Effector memory CD4-positive, alpha-beta T cell (primary cell): ENCODE measurements around the gene KLHDC4.

Experiments
- DNase-seq, 3 donors: peaks; one replicate each; pipeline ENCODE4 v3.0.0-alpha.2; 2020
- H3K27ac ChIP-seq: 2 replicates; pipeline ENCODE4 v1.7.0; 2013; ENCODE audit warnings: mild to moderate bottlenecking, low read length, moderate library complexity; ENCODE audit not compliant: insufficient read depth, poor library complexity, severe bottlenecking
- H3K27me3 ChIP-seq: replicated peaks from 2 replicates; pipeline ENCODE4 v1.7.0; 2013; ENCODE audit warnings: mild to moderate bottlenecking, low read length; ENCODE audit not compliant: insufficient read depth, control insufficient read depth, poor library complexity, severe bottlenecking
- H3K36me3 ChIP-seq: 2 replicates; pipeline ENCODE4 v1.7.0; 2013; ENCODE audit warnings: mild to moderate bottlenecking, low read length, moderate library complexity; ENCODE audit not compliant: control insufficient read depth, insufficient read depth
- H3K4me1 ChIP-seq: 2 replicates; pipeline ENCODE4 v1.7.0; 2013; ENCODE audit warnings: low read length, mild to moderate bottlenecking; ENCODE audit not compliant: control insufficient read depth, insufficient read depth, poor library complexity, severe bottlenecking
- H3K4me3 ChIP-seq: 2 replicates; pipeline ENCODE4 v1.7.0; 2013; ENCODE audit warnings: low read length, low read depth, mild to moderate bottlenecking; ENCODE audit not compliant: insufficient read depth, poor library complexity, severe bottlenecking
- H3K9me3 ChIP-seq: 2 replicates; pipeline ENCODE4 v1.7.0; 2013; ENCODE audit warnings: mild to moderate bottlenecking, low read length, moderate library complexity; ENCODE audit not compliant: control insufficient read depth

The KLHDC4 gene

DNA sequence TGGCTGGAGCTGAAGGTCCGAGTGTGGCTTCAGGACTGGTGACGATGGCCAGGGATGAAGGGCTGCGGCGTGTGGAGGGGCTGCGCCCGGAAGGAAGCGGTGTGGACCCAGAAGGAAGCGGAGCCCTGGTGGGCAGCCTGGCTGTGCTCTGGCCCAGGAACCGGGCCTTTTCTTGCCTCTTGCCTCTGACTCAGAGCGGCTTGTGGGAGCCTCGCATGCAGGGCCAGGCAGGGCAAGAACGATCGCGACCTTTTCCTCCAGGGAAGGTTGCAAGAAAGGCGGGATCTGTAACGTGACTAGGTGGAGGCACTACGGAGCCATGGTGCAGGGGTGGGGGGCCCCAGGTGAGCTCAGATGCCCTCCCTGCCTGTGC, 85.5 kb downstream of the KLHDC4 start:
- Histone ChIP-seq H3K4me3 (no peak overlapping the region), H3K4me1 (no peaks in the 10 kb centered on the region), H3K27me3 (no peaks in the 10 kb centered on the region), H3K36me3 (no peaks in the 10 kb centered on the region), H3K27ac (no peak overlapping the region), H3K9me3 (no peaks in the 10 kb centered on the region)
- no peak for DNase-seq

DNA sequence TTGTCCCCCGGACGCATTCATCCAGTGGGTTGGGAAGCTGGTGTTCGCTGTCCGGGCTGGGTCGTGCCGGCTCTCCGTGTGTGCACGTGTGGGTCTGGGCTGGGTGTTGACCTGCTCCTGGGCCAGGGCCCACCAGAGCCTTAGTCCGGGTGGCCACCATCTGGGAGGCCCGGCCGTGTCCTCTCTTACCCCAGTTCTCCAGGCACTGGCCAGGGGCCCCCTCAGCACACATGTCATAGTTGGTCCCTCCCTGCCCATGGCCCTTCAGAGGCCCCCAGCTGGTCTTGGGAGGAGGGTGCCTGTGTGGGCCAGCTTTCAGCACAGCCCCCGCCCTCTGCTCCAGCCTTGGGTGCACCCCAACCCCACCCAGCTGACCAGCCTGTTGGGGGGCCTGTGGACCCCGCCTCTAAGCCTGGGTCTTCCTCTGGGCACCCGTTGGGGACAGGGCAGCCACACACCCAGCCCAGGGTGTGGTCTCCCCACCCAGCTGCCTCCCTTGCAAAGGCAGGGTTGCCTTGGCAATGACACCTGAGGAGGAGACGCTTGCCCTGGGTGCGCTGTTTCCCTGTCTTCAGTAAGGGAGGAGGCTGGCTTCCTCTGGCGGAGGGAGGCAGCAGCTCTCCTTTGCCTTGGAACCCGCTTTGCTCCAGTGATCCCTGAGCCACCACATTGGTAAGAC, 86.1 kb downstream of the KLHDC4 start:
- no peaks in the 10 kb centered on the region for H3K27me3 ChIP-seq
- no peaks in the 10 kb centered on the region for H3K36me3 ChIP-seq
- no peak for DNase-seq
- no peak overlapping the region for H3K4me3 ChIP-seq
- H3K27ac ChIP-seq = no peak overlapping the region
- no peaks in the 10 kb centered on the region for H3K4me1 ChIP-seq
- no peaks in the 10 kb centered on the region for H3K9me3 ChIP-seq

DNA sequence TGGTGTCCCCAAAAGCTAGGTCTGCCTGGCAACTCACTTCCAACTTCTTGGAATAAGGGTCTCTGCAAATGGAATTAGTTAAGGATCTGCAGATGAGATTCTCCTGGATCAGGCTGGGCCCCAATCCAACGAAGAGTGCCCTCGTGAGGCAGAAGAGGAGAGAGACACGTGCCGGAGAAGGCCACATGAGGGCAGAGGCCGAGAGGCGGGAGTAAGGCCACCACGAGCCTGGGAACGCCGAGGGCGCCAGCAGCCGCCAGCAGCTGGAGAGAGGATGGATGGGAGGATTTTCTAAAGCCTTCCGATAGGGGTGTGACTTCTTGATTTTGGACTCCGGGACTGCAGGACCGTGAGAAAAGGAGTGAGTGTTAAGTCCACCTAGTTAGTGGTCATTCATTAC, 87.2 kb downstream of the KLHDC4 start:
- H3K9me3 ChIP-seq = no peaks in the 10 kb centered on the region
- H3K36me3 ChIP-seq = no peaks in the 10 kb centered on the region
- no peak overlapping the region for H3K27ac ChIP-seq
- no peaks in the 10 kb centered on the region for H3K4me1 ChIP-seq
- DNase-seq = no peak
- H3K4me3 ChIP-seq = no peak overlapping the region
- H3K27me3 ChIP-seq = no peaks in the 10 kb centered on the region

DNA sequence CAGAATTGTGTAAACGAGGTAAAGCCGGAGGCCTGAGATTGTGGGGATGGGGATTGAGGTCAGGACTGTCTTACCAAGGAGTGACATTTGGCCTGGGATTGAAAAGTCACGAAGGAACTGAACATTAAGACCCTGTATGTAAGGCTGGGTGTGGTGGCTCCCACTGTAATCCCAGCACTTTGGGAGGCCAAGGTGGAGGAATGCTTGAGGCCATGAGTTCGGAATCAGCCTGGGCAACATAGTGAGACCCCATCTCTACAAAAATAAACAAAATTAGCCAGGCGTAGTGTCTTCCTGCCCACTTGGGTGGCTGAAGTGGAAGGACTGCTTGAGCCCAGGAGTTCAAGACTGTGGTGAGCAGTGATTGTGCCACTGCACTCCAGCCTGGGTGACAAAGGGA, 88.0 kb downstream of the KLHDC4 start:
- Histone ChIP-seq H3K4me1 (no peaks in the 10 kb centered on the region), H3K27me3 (no peaks in the 10 kb centered on the region)

DNA sequence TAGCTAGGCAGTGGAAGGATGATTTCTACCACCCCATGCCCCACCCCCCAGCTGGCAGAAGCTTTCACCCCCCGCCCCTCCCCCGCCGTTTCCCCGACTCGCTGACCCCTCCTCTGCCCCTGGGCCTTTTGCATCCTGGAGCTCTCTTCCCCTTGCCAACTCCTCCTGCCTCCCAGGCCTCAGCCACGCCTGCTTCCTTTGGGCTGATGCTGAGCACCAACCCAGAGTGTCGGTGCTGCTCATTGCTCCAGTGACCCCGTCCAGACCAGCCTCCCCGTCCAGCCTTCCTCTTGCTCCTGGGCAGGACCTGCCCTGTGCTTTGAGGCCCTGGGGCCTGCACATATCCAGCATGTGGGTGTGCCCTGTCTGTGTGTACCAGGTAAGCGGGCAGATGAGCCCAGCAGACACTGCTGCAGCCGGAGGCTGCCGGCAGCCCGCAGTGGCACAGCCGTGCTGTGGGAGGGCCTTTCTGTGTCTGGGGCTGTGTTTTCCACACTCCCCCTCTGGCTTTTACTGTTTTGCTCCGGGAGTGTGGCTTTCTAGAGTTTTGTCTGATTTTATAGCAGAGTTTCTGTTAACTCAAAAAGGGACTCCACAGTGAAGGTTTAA, 90.6 kb downstream of the KLHDC4 start:
- Histone ChIP-seq H3K27ac (no peak overlapping the region), H3K4me3 (no peak overlapping the region), H3K9me3 (no peaks in the 10 kb centered on the region), H3K27me3 (no peaks in the 10 kb centered on the region), H3K4me1 (no peaks in the 10 kb centered on the region), H3K36me3 (no peaks in the 10 kb centered on the region)
- DNase-seq = no peak

More for the DNA sequence above, 88.0 kb downstream of the KLHDC4 start:
- no peaks in the 10 kb centered on the region for H3K9me3 ChIP-seq
- H3K4me3 ChIP-seq = no peak overlapping the region
- no peak overlapping the region for H3K27ac ChIP-seq
- no peaks in the 10 kb centered on the region for H3K36me3 ChIP-seq
- no peak for DNase-seq

DNA sequence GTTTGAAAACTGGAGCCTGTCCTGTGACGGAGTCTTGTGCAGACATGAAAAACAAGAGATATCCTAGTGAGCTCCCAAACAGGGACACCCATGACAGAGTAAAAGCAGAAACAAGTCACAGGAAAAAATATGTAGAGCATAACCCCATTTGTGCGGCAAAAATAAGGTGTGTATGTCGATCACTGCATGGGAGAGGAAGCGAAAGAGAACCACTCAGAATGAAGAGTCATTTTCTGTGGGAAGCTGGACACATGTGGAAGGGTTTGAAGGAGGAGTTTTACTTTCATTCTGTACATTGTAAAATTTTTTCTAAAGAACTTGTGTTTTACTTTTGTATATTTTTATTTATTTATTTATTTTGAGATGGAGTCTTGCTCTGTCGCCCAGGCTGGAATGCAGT, 91.4 kb downstream of the KLHDC4 start:
- DNase-seq = no peak
- Histone ChIP-seq H3K27me3 (no peaks in the 10 kb centered on the region), H3K9me3 (no peaks in the 10 kb centered on the region), H3K4me3 (no peak overlapping the region), H3K27ac (no peak overlapping the region), H3K4me1 (no peaks in the 10 kb centered on the region), H3K36me3 (no peaks in the 10 kb centered on the region)

DNA sequence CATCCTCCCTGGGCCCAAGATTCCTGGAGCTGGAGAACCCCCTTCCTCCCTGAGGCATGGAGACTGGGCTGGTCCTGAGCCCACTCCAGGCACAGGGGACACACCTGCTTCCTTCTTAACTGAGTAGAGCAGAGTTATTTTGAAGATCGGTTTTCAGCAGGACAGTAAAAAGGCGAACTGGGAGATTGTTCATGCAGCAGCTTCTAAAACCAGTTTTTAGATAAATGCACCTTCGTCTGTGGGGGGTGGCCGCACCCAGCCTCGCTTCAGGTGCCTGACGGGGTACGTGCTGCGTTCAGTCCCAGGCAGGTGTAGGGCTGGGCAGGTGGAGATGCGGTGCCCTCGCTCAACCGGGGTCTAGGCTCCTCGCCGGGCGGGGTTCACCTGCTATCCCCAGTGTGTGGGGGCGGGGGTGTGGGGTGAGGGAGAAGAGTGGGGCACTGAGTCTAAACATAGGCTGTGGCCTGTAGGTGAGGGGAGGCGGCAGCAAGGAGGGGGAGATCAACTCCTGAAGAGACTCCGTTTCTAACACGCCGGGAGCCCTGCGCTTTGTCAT, 94.0 kb downstream of the KLHDC4 start:
- Histone ChIP-seq H3K9me3 (no peaks in the 10 kb centered on the region), H3K36me3 (no peaks in the 10 kb centered on the region), H3K27me3 (no peaks in the 10 kb centered on the region), H3K27ac (no peak overlapping the region), H3K4me1 (no peaks in the 10 kb centered on the region), H3K4me3 (no peak overlapping the region)
- no peak for DNase-seq

DNA sequence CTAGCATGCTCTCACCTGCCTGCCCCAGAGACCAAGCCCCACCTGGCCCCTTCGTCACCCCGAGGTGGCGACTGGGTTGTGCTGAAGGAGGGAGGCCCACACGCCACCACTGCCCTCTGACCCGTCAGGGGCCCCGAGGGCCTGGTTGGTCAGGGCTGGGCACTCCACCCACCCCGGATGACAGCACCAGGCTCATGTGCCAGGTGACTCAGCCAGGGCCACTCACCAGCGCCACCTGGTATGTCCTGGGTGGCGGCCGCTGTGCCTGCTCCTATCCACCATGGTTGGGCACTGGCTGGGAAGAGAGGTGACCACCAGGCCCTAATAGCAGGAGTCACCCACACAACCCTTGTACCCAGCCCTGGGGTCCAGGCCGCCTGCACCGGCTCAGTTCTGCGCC, 94.6 kb downstream of the KLHDC4 start:
- Histone ChIP-seq H3K4me3 (no peak overlapping the region), H3K27ac (no peak overlapping the region), H3K4me1 (no peaks in the 10 kb centered on the region), H3K9me3 (no peaks in the 10 kb centered on the region), H3K27me3 (no peaks in the 10 kb centered on the region), H3K36me3 (no peaks in the 10 kb centered on the region)
- no peak for DNase-seq

DNA sequence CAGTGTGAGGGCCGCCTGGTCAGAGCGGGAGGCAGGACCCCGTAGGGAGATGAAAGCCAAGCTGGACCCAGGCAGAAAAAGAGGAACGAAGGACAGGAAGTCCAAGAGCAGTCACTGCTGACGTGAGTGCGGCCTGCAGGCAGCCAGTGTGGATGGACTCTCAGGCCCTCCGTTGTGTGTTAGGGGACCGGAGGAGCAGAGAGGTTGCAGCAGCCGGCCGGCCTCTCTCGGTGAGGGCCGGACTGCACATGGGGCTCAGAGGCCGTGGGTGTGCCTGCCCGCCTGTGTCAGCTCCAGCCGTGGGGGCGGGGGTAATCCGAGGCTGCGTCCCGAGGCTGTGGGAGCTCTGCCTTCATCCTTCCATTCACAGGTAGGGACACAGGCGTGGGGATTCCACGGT, 96.1 kb downstream of the KLHDC4 start:
- Histone ChIP-seq H3K27me3 (no peaks in the 10 kb centered on the region), H3K9me3 (no peaks in the 10 kb centered on the region), H3K4me1 (no peaks in the 10 kb centered on the region), H3K27ac (no peak overlapping the region), H3K4me3 (no peak overlapping the region), H3K36me3 (no peaks in the 10 kb centered on the region)
- no peak for DNase-seq

DNA sequence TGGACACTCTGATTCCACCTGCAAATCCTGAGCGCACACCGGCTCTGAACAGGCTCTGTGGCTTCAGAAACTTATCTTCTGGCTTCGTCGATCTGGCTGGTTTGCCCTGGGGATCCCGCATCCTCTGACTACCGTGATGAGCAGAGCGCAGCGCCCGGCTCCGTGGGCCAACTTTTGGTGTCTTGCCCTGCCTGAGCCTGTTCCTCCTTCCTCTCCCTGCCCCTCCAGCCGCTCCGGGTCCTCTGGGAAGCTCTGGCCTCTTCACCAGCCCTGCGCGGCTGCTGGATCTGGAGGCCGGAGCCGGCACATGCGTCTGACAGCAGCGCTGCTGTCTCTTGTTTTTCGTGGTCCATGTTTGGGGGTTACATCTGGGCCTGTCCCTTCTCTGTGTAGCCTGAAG, 97.8 kb downstream of the KLHDC4 start:
- no peaks in the 10 kb centered on the region for H3K27me3 ChIP-seq
- DNase-seq = no peak
- H3K9me3 ChIP-seq = no peaks in the 10 kb centered on the region
- H3K36me3 ChIP-seq = no peaks in the 10 kb centered on the region
- no peak overlapping the region for H3K4me3 ChIP-seq
- H3K4me1 ChIP-seq = no peaks in the 10 kb centered on the region
- no peak overlapping the region for H3K27ac ChIP-seq
